Mesendoderm (in vitro differentiated cells): Measurements from ENCODE around the gene PRPF38A.
"Not testable (repeated sequence)": the region's sequence is repeated elsewhere in the genome, so short reads cannot be mapped to it uniquely, and the experiment has no call there.

Experiments used
- DNase-seq: peaks from one replicate; pipeline ENCODE4 v3.0.0; 2013
- H2AK5ac ChIP-seq: 2 replicates; pipeline ENCODE4 v1.6.1; 2013; ENCODE audit warnings: low read length, inconsistent platforms
- H2BK120ac ChIP-seq: 2 replicates; pipeline ENCODE4 v1.6.1; 2013; ENCODE audit warnings: low read depth, mild to moderate bottlenecking, low read length, moderate library complexity, mixed read lengths
- H2BK15ac ChIP-seq: replicated peaks from 2 replicates; pipeline ENCODE4 v1.6.1; 2013; ENCODE audit warnings: low read depth, mild to moderate bottlenecking, moderate library complexity
- H2BK5ac ChIP-seq: 2 replicates; pipeline ENCODE4 v1.6.1; 2013; ENCODE audit warnings: low read length, inconsistent platforms
- H3K18ac ChIP-seq: 2 replicates; pipeline ENCODE4 v1.6.1; 2013; ENCODE audit warnings: mild to moderate bottlenecking, low read length, mixed read lengths
- H3K23ac ChIP-seq: one replicate; pipeline ENCODE4 v1.6.1; 2013; ENCODE audit warnings: low read length
- H3K27ac ChIP-seq: 2 replicates; pipeline ENCODE4 v1.5.1; 2013; ENCODE audit warnings: low read depth, mild to moderate bottlenecking, inconsistent platforms, low read length, moderate library complexity
- H3K27me3 ChIP-seq: 2 replicates; pipeline ENCODE4 v1.6.1; 2013; ENCODE audit warnings: low read length, control low read depth, mild to moderate bottlenecking, inconsistent platforms; ENCODE audit not compliant: insufficient read depth, poor library complexity
- H3K36me3 ChIP-seq: 2 replicates; pipeline ENCODE4 v1.6.1; 2013; ENCODE audit warnings: low read length, inconsistent platforms; ENCODE audit not compliant: control insufficient read depth, insufficient read depth
- H3K4ac ChIP-seq: one replicate; pipeline ENCODE4 v1.6.1; 2013; ENCODE audit warnings: low read depth, mild to moderate bottlenecking, low read length, moderate library complexity
- H3K4me1 ChIP-seq: 2 replicates; pipeline ENCODE4 v1.6.1; 2013; ENCODE audit warnings: low read depth, low read length, inconsistent platforms; ENCODE audit not compliant: control insufficient read depth
- H3K4me2 ChIP-seq: 2 replicates; pipeline ENCODE4 v1.6.1; 2013; ENCODE audit warnings: low read length
- H3K4me3 ChIP-seq: 2 replicates; pipeline ENCODE4 v1.5.1; 2013; ENCODE audit warnings: mild to moderate bottlenecking, low read length
- H3K56ac ChIP-seq: one replicate; pipeline ENCODE4 v1.6.1; 2013; ENCODE audit warnings: low read length
- H3K79me1 ChIP-seq: 2 replicates; pipeline ENCODE4 v1.6.1; 2013; ENCODE audit warnings: low read length, inconsistent platforms
- H3K79me2 ChIP-seq: 2 replicates; pipeline ENCODE4 v1.6.1; 2013; ENCODE audit warnings: mild to moderate bottlenecking, low read length; ENCODE audit not compliant: control insufficient read depth, insufficient read depth
- H3K9ac ChIP-seq: 2 replicates; pipeline ENCODE4 v1.6.1; 2013; ENCODE audit warnings: low read length, inconsistent platforms
- H4K5ac ChIP-seq: one replicate; pipeline ENCODE4 v1.6.1; 2013; ENCODE audit warnings: low read length
- H4K8ac ChIP-seq: one replicate; pipeline ENCODE4 v1.6.1; 2013; ENCODE audit warnings: low read depth, mild to moderate bottlenecking, control low read depth, low read length, moderate library complexity
- WGBS: extraction: QIAGEN DNeasy Blood & Tissue Kit; methylation state at CpG from one replicate; pipeline ENCODE4 v1.1.7; 2013; ENCODE audit warnings: low lambda C conversion rate, missing lambda C conversion rate; ENCODE audit not compliant: insufficient coverage; ENCODE audit errors: extremely low coverage; 5-methylcytosine and 5-hydroxymethylcytosine counted together

PRPF38A gene

GRCh38 chr1:52365746-52366516 is 38.5 kb upstream of the PRPF38A start, which contains the start of gene CC2D1B:
TSS of gene CC2D1B (minus strand) at chr1:52366205. CDS start at chr1:52364620, 1,585 bp downstream.
- Histone ChIP-seq H3K27ac (peak within 1 kb of the TSS; percentile 93), H3K4me3 (peak within 1 kb of the TSS; percentile 79), H2BK5ac (peak within 1 kb of the TSS; percentile 78), H3K18ac (peak within 1 kb of the TSS; percentile 90), H3K23ac (peak within 1 kb of the TSS; percentile 56), H3K36me3 (peaks cover 6% of the 10 kb centered on the region), H3K9ac (peak within 1 kb of the TSS; percentile 97), H3K79me2 (peaks cover 11% of the 10 kb centered on the region), H3K4me1 (peaks cover 6% of the 10 kb centered on the region), H4K5ac (no peak within 1 kb of the TSS), H3K4me2 (peak within 1 kb of the TSS; percentile 82), H2BK120ac (peak within 1 kb of the TSS; percentile 52), H4K8ac (peak within 1 kb of the TSS; percentile 91), H3K79me1 (peaks cover 15% of the 10 kb centered on the region), H3K56ac (peak within 1 kb of the TSS; percentile 97), H2BK15ac (no peak within 1 kb of the TSS), H2AK5ac (peak within 1 kb of the TSS; percentile 51), H3K27me3 (no peaks in the 10 kb centered on the region), H3K4ac (peak within 1 kb of the TSS; percentile 92)
- DNase-seq = peak; percentile 99
- WGBS = no CpG with 5 or more reads among the region's 92 CpGs

DNA sequence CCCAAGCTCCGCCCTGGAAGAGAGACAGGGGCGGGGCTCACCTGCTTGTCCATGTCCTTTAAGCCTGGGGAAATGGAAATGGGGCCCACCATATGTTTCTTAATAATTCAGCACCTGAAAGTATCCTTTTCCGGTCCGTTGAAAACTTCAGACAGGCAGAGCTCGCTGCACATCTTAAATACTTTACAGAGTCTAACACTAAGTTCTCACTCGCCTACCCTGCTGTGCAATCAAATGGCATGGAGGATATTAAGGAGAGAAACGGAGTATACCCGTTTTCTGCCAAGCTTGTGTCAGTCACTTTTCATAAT is 37.9 kb upstream of the PRPF38A start:
- Histone ChIP-seq H3K27me3 (no peaks in the 10 kb centered on the region), H2BK15ac (no peak overlapping the region), H3K4me3 (peak overlapping the region; percentile 6), H4K5ac (no peak overlapping the region), H4K8ac (no peak overlapping the region), H3K18ac (no peak overlapping the region), H3K79me1 (peaks cover 15% of the 10 kb centered on the region), H2BK5ac (no peak overlapping the region), H3K79me2 (peaks cover 11% of the 10 kb centered on the region), H3K4ac (no peak overlapping the region), H3K23ac (no peak overlapping the region), H3K4me1 (peaks cover 6% of the 10 kb centered on the region), H3K56ac (peak overlapping the region; percentile 38), H3K4me2 (peak overlapping the region; percentile 21), H3K9ac (peak overlapping the region; percentile 11), H2AK5ac (no peak overlapping the region), H2BK120ac (no peak overlapping the region), H3K27ac (peak overlapping the region; percentile 11), H3K36me3 (peaks cover 6% of the 10 kb centered on the region)
- no CpG with 5 or more reads among the region's 8 CpGs for WGBS
- DNase-seq = no peak

GRCh38 chr1:52367272-52367671 is 37.1 kb upstream of the PRPF38A start:
- H2BK5ac ChIP-seq = no peak overlapping the region
- no peak overlapping the region for H3K23ac ChIP-seq
- no peak overlapping the region for H4K5ac ChIP-seq
- WGBS = no CpG with 5 or more reads among the region's 5 CpGs
- no peak overlapping the region for H3K27ac ChIP-seq
- H2AK5ac ChIP-seq = no peak overlapping the region
- H3K27me3 ChIP-seq = no peaks in the 10 kb centered on the region
- peaks cover 11% of the 10 kb centered on the region for H3K79me2 ChIP-seq
- H3K18ac ChIP-seq = no peak overlapping the region
- no peak overlapping the region for H2BK120ac ChIP-seq
- H3K79me1 ChIP-seq = peaks cover 15% of the 10 kb centered on the region
- DNase-seq = no peak
- H3K36me3 ChIP-seq = peaks cover 3% of the 10 kb centered on the region
- H3K4me1 ChIP-seq = peaks cover 6% of the 10 kb centered on the region
- H3K4me3 ChIP-seq = no peak overlapping the region
- H3K4me2 ChIP-seq = no peak overlapping the region
- H2BK15ac ChIP-seq = no peak overlapping the region
- no peak overlapping the region for H3K9ac ChIP-seq
- H3K4ac ChIP-seq = no peak overlapping the region
- H4K8ac ChIP-seq = no peak overlapping the region
- no peak overlapping the region for H3K56ac ChIP-seq

- H3K4me1 ChIP-seq = peaks cover 6% of the 10 kb centered on the region
- no peak overlapping the region for H3K18ac ChIP-seq
- H3K79me1 ChIP-seq = peaks cover 12% of the 10 kb centered on the region
- H3K4me3 ChIP-seq = no peak overlapping the region
- H4K5ac ChIP-seq = no peak overlapping the region
- H3K4ac ChIP-seq = no peak overlapping the region
- H4K8ac ChIP-seq = no peak overlapping the region
- peak overlapping the region; percentile 72 for H3K9ac ChIP-seq
- no peak overlapping the region for H2BK5ac ChIP-seq
- no peak overlapping the region for H2BK120ac ChIP-seq
- H2AK5ac ChIP-seq = no peak overlapping the region
- peak; percentile 69 for DNase-seq
- no peak overlapping the region for H2BK15ac ChIP-seq
- H3K23ac ChIP-seq = no peak overlapping the region
- no peak overlapping the region for H3K27ac ChIP-seq
- H3K56ac ChIP-seq = peak overlapping the region; percentile 74
- WGBS = no CpG with 5 or more reads among the region's 51 CpGs
- peaks cover 2% of the 10 kb centered on the region for H3K36me3 ChIP-seq
- peaks cover 11% of the 10 kb centered on the region for H3K79me2 ChIP-seq
- H3K4me2 ChIP-seq = peak overlapping the region; percentile 50
- no peaks in the 10 kb centered on the region for H3K27me3 ChIP-seq
Measured at GRCh38 chr1:52368383-52369172, 35.8 kb upstream of the PRPF38A start.

GRCh38 chr1:52369851-52370250 is 34.6 kb upstream of the PRPF38A start:
- not testable (repeated sequence) for H3K18ac ChIP-seq
- WGBS = no CpG with 5 or more reads among the region's 1 CpG

More at GRCh38 chr1:52369851-52370250, 34.6 kb upstream of the PRPF38A start:
- H3K4ac ChIP-seq, H3K27me3 ChIP-seq, H4K5ac ChIP-seq, H3K79me2 ChIP-seq, H3K36me3 ChIP-seq, H2BK120ac ChIP-seq, H3K79me1 ChIP-seq, H2AK5ac ChIP-seq, H3K9ac ChIP-seq, H4K8ac ChIP-seq, H2BK15ac ChIP-seq, H2BK5ac ChIP-seq, H3K27ac ChIP-seq, H3K4me1 ChIP-seq, H3K23ac ChIP-seq, H3K4me3 ChIP-seq, H3K4me2 ChIP-seq, H3K56ac ChIP-seq: not testable (repeated sequence)
- peak; percentile 58 for DNase-seq
